ENCODE results near the gene ZNF630.

DNA sequence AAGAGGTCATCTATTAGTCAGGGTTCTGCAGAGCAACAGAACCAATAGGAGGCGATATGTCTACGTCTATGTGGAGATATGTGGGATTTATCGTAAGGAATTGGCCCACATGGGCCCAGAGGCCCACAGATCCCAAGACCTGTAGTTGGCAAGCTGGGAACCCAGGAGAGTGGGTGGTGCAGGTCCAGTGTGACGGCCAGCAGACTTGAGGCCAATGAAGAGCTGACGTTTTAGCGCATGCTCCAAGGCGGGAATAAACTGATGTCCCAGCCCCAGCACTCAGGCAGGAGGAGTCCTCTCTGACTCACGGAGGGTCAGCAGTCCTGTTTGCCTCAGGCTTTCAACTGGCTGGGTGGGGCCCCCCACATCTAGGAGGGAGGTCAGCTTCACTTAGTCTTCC lies 43.3 kb downstream of the ZNF630 start:
- TF ChIP-seq, protein P1, sequence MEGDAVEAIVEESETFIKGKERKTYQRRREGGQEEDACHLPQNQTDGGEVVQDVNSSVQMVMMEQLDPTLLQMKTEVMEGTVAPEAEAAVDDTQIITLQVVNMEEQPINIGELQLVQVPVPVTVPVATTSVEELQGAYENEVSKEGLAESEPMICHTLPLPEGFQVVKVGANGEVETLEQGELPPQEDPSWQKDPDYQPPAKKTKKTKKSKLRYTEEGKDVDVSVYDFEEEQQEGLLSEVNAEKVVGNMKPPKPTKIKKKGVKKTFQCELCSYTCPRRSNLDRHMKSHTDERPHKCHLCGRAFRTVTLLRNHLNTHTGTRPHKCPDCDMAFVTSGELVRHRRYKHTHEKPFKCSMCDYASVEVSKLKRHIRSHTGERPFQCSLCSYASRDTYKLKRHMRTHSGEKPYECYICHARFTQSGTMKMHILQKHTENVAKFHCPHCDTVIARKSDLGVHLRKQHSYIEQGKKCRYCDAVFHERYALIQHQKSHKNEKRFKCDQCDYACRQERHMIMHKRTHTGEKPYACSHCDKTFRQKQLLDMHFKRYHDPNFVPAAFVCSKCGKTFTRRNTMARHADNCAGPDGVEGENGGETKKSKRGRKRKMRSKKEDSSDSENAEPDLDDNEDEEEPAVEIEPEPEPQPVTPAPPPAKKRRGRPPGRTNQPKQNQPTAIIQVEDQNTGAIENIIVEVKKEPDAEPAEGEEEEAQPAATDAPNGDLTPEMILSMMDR (IDR thresholded peaks at IDR 0.05; ENCODE audit: low read depth, low read length, poor library complexity, severe bottlenecking) = no peak
- no peak for TF ChIP-seq EZH2phosphoT487 (IDR thresholded peaks at IDR 0.05; ENCODE audit: borderline replicate concordance, low read length)
